Gastroesophageal sphincter (tissue), 3 donors: ENCODE data around the gene MTHFD1L.

Experiments used
- CTCF ChIP-seq, 4 experiments: fragments of 200-600 bp in 2 of 4; fragments of 450-650 bp in 2 of 4; sonication (generic) in 1 of 4; IDR thresholded peaks; one replicate each; pipeline ENCODE4 v1.5.1; 2017 to 2019; ENCODE audit warnings: antibody characterized with exemption in 4 of 4, mild to moderate bottlenecking in 2 of 4, moderate library complexity in 2 of 4
- POLR2AphosphoS5 ChIP-seq: sonication (generic); formaldehyde crosslinking; IDR thresholded peaks from one replicate; pipeline ENCODE4 v1.6.1; 2017; ENCODE audit warnings: antibody characterized with exemption

- TF ChIP-seq POLR2AphosphoS5 (no peak), CTCF (IDR thresholded peaks at IDR 0.05) (no peak)
Observed at GRCh38 chr6:151081656-151082055, 216.2 kb downstream of the MTHFD1L start.
